GM21515 (cell line): Measurements from ENCODE around the gene CFAP61.

Source experiments
- ATAC-seq: cut with Tn5 transposase; IDR thresholded peaks from one replicate; pipeline ENCODE4 v1.9.1; 2021; ENCODE audit not compliant: unreplicated experiment

Gene CFAP61

DNA sequence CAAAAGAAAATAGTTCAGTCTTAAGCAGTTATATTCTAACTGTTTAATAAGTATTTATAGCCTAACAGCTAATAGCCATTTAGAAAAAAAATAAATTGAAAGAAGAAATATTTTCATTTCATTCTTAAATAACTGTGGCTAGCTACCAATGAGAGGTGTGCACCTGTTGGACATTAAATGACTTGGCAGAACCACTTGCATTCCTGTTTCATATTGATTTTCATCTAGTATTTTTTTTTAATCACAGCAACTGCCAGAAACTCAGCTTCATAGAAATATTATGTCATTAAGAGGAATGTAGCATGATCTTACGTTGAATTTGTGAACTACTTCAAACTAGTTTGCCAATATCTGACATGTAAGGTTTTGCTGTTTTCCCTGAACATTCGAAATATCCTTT, 25.0 kb upstream of the CFAP61 start:
- no peak for ATAC-seq

GRCh38 chr20:20031790-20032189, 20.5 kb upstream of the CFAP61 start:
- ATAC-seq: no peak

DNA sequence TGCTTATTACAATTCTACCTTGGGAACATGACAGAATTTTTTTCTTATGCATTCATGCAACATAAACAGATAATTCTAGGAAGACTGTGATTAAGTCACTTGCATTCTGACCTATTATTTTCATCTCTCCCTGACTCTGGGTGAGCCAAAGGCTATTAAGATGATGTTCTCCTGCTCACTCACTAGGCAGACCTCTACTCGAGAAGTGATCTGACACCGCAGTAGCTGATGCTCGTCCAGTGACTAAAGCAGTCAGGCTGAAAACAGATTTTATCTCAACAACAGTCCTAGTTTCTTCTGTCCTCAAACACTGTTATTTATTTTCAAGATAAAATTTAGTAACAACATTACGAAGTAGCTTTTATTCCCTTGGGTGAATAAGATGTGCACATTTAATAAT, 17.8 kb upstream of the CFAP61 start:
- no peak for ATAC-seq

GRCh38 chr20:20036756-20037155, 15.6 kb upstream of the CFAP61 start:
- no peak for ATAC-seq

GRCh38 chr20:20037960-20038359, 14.4 kb upstream of the CFAP61 start:
- ATAC-seq: no peak

DNA sequence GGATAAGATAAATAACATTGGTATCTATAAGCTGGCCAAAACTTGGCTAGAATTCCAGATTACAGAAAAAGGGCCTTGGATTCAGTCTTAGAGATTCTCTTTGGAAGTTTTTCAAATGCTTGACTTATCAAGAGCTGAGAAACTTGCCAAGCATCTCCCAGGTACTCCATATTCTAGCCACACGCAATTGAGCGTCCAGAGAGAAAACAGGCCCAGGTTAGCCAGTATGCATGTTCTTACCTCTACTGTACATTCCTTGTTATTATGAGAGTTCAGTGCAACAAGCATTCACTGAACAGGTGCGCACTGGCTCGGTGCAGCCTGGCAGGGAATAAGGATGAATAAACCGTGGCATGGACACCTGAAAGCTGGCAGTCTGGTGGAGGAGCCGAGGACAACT, 13.7 kb upstream of the CFAP61 start:
- ATAC-seq: no peak

DNA sequence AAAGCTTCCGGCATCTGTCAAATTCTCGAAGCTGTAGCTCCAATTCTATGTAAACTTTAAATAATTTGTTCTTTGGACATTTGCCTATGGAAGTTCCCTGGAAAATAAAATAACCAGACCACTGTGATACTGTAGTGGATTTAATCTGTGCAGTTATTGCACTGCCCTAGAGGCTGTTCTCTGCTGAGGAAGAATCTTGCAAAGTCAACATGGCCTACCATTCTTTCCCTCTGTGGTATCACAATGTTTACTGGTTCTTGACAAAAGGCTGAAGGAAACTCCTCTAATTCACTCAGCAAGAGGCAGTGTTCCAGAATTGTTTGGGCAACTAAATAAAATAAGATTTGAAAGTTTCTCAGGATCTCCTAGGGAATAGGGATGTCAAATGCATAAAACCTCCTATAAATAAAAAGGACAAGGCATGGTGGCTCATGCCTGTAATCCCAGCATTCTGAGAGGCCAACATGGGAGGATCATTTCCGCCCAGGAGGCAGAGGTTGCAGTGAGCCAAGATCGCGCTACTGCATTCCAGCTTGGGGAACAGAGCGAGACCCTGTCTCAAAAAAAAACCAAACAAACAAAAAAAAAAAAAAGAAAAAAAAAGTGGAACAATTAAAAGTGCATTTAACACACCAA, 12.5 kb upstream of the CFAP61 start:
- no peak for ATAC-seq

GRCh38 chr20:20051767-20052073, 612 bp upstream of the CFAP61 start:
- ATAC-seq: no peak

DNA sequence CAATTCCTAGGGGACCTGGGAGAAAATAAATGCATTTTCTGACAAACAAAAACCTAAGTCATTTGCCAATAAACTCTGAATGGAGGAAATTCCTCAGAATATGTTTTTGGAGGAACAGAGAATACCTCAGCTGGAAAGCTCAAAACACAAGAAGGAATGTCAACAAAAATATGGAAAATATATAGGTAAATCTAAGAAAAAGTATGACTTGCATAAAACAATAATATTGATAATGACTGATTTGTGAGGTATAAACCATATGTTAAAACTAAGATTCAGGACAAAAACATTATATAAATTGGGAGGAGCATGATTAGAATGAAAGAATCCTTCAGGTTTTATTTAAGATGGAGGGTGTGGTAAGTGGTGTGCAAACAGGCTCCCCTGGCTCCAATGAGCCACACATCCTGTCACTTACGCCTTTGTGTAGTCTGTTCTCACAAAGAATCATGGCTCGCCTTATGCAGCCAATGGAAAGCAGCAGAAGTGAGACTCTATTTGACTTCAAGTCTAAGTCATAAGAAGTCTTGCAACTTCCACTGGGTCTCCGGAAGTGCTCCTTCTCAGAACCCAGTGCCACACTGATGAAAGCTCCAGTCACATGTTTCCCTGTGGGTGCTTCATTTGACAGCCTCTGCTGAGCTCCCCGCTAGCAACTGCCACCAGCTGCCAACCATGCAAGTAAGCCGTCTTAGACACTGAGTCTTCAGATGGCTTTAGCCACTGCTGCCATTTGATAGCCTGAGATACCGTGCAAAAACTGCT, 8.1 kb downstream of the CFAP61 start:
- ATAC-seq: no peak

DNA sequence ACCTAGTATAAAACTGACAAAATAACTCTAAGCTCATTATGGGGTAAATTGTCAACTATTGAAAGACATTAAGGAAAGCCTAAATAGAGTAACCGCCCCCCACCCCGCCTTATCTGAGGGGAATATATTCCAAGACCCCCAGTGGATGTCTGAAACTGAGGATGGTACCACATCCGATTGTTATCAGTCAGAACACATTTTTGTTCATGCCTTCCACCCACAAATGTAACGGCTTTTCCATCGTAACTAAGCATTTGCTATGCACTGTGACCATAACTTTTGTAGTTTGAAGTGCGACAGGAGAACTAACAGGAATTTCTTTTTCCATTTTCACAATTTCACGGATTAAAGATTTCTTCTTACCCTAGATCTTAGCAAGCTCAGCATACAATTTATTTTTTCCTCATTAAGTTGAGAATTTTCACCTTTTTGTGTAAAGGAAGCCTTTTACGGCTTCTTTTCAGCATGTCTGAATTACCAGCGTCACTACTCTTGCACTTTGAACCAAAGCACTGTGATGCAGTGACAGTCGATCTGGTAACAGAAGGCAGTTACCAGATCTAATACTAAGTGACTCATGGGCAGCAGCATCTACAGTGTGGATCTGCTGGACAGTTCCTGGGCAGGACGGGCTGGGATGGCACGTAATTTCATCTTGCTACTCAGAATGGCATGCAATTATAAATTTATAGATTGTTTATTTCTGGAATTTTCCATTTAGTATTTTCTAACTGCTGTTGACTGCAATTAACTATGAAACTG, 11.8 kb downstream of the CFAP61 start:
- ATAC-seq: no peak

DNA sequence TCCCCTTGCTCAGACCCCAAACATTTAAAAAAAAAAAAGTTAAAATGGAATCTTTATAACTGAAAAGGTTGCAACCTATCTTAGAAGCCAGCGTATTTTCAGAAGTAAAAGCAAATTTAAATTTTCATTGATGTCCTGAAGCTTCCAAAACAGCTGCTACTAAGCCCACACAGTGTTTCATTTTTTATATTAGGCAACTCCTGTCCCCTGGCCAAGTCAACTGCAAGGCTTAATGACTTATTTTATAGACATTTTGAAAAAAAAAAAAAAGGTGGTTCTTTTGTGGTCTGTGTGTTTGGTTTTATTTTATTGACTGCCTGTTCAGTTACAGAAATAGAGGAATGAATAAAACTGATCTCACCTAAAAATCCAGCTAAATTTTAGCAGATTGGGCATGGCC, 13.0 kb downstream of the CFAP61 start:
- ATAC-seq: no peak

DNA sequence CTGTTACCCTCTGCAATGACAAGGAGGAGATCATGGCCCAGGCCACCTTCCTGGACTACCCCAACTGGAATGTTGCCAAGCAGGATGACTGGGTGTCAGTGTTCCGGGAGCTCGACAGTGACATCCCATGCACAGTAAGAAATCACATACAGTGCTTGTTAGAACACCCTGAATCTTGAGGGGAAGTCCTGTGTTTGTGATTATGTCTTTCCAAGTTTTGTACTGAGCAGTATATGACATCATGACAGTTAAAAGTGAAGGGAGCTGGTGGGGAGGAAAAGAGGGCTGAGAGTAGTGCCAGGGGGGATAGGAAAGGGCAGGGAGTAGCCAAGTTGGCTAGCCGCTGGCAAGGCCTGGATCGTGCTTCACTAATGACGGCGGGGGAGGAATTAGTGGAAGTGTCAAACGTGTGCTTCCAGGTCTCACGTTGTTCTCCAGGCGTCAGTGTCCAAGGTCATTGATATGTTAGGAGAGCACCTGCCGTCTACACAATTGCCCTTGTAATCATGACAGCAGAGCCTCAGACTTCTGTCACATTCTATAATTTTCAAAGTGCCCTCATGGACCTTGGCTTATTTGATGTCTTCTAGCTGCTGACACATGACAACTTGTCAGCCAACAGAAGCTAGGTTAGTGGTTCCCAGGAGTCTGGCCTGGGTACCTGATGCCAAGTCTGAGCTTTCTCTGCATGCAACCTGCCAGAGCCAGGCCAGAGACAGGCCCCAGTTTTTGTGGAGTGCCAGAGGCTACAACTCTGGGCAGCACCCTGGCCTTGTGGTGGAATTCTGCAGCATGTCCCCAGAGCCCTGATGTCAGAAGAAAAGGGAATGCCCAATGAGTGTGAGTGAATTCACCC, 18.8 kb downstream of the CFAP61 start:
- no peak for ATAC-seq

DNA sequence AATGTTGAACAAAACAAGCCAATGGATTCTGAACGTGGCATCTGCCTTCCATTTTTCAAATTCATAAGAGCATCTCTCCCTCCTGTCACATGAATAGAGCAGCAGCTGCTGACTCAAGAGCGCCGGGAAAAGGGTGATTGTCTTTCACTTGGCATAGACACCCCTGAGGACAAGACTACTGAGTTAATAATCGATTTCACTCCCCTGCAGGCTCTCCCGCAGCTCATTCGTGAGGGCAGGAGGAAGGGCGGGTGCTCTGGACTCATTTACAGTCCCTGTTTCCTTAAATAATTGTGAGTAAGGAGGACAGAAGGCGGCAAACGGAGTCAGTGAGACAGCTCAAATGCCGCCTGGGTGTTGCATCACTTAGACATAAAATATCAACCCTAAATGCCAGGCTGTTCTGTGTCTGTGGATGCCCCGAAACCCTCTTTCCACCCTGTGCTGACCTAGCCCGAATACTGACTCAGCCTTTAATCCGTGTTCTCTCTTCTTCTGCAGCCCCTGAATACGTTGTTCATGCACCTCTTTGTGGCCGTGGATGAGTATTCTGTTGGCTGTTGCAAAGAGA, 21.6 kb downstream of the CFAP61 start:
- ATAC-seq: no peak

- no peak for ATAC-seq
Measured at GRCh38 chr20:20075032-20075431, 22.7 kb downstream of the CFAP61 start.

DNA sequence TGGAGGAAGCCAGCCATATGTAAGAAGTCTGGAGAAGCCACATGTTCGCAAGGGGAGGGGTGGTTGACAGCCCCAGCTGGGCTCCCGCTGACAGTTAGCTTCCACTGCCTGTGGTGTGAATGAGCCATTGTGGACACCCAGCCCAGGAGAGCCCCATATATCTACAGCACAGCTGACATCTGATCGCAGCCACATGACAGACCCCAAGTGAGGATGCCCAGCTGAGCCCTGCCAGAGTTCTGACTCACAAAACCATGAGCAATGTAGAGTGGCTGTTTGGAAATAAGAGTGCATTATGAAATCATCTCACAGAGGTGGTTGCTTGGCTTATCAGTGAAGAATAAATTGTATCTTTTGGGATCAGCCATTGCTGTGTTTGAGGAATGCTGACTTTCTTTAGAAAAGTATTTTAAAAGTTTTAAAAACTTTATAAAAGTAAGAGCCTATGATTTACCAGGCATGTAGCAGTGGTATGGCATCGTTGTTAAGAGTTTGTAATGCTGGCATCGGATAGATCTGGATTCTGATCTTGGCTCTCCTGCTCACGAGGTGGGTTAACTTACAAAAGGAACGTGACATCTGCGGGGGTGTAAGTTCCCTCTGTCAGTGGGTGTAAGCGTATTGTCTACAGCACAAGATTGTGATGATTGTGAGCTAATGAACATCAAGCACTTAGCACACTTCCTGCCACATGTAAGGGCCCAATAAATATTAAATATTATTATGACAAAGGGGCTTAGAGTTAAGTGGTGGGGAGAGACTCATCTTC, 24.1 kb downstream of the CFAP61 start:
- ATAC-seq: no peak

GRCh38 chr20:20078041-20078440, 25.7 kb downstream of the CFAP61 start:
- ATAC-seq: no peak

DNA sequence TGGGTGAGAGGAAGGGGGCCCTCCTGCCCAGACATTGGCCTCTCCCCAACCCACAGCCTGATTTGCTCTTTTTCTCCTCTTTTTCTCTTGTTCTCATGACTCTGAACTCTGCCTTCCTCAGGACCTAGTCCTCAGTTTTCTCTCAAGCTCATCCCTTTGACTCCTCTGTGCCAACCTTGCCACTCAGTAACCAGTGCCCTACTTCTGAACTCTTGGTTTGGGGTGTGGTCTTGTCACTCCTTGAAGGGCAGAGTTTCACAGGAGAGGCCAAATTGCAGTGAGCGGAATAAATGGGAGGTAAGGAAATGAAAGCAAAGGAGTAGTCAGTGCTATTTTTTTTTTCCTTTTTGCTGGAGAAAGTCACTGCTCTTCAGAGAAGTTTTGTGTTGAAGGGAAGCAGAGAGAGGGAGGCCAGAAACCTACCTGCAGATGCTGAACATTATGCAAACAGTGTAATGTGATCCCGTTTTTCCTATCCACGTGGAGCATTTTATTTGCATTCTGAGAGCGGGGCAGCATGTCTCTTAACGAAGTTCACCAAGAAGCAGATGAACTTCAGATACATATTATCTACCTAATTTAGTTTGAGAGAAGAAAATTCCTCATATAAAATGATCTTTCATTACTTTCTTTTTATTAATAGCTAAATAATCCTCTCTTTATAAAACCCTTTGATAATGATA, 26.9 kb downstream of the CFAP61 start:
- ATAC-seq: no peak

- ATAC-seq: no peak
Measured at GRCh38 chr20:20083807-20084206, 31.5 kb downstream of the CFAP61 start.

DNA sequence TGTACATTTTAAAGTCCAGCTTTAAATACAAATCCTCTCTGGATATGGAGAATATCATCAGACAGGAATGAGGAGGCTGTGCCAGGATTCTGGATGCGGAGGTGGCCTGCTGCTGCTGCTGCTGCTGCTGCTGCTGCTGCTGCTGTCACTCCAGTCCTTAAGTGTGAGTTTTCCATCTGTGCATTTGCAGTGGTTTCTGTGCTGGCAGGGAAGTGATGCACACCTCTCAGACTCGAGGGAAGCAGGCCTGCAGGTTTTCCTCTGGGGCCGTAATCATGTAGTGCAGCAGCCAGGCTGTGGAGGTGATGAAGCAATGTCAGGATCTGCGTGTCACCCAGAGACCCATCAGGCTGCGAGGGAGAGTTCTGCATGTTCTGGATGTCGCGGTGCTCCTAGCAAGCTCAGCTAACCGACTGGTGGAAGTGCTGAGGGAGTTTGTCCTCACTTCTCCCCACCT, 32.0 kb downstream of the CFAP61 start:
- ATAC-seq: no peak

DNA sequence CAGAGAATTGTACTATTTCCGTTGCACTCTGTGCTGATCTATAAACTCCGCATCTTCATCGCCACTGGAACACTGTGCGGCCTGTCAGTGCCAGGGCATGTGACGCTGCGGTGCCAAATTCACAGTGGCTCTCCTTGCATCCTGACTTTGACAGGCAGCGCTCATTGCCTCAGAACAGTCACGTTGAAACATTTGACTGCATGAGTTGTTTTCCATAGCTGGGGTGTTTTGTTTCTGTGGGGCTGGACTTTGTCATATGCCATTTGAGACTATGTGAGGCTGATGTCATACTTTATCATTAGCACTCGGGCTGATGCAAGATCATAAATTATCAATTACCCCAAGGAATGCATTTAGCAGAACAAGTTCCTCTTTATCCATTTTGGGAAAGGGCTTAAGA, 32.7 kb downstream of the CFAP61 start:
- ATAC-seq: no peak
